ENCODE measurements around the gene TMEM178B. TPM values are rescaled to one million over a fixed set of nuclear protein-coding genes. Genes with fewer than 3 reads are reported as not detected.
"Not testable (repeated sequence)": the region's sequence is repeated elsewhere in the genome, so short reads cannot be mapped to it uniquely, and the experiment has no call there.

TMEM178B gene
- polyA plus RNA-seq, 1 experiment: 0.01 TPM

DNA sequence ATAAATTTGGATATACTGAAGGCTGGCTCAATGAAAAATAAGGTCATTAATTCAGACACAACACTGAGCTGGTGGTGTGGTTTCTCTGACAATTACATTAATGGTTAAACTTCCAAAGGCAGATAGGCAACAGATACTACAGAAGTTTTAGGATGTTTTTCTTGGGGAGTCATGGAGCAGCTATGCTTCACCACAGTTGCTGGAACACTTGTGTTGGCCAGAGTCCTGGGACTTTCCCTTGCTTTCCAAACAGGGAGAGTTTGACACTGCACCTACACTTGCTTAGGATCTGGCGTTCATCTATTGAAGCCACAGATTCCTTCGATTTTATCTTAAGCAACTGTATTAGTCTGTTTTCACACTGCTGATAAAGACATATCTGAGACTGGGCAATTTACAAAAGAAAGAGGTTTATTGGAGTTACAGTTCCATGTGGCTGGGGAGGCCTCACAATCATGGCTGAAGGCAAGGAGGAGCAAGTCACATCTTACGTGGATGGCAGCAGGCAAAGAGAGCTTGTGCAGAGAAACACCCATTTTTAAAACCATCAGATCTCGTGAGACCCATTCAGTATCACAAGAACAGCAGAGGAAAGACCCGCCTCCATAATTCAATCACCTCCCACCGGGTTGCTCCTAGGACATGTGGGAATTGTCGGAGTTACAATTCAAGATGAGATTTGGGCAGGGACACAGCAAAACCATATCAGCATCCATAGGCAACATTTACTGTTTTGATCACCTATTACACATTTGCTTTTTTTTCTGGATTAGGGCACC, 27.8 kb upstream of the TMEM178B start:
- DNase-seq (ENCODE audit: low read depth, low spot score): no peak
- no peaks in the 10 kb centered on the region for H3K27me3 ChIP-seq (ENCODE audit: control insufficient read depth, insufficient read depth, low read length)
- TF ChIP-seq, protein P1, sequence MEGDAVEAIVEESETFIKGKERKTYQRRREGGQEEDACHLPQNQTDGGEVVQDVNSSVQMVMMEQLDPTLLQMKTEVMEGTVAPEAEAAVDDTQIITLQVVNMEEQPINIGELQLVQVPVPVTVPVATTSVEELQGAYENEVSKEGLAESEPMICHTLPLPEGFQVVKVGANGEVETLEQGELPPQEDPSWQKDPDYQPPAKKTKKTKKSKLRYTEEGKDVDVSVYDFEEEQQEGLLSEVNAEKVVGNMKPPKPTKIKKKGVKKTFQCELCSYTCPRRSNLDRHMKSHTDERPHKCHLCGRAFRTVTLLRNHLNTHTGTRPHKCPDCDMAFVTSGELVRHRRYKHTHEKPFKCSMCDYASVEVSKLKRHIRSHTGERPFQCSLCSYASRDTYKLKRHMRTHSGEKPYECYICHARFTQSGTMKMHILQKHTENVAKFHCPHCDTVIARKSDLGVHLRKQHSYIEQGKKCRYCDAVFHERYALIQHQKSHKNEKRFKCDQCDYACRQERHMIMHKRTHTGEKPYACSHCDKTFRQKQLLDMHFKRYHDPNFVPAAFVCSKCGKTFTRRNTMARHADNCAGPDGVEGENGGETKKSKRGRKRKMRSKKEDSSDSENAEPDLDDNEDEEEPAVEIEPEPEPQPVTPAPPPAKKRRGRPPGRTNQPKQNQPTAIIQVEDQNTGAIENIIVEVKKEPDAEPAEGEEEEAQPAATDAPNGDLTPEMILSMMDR (IDR thresholded peaks at IDR 0.05; ENCODE audit: low read depth, low read length): no peak
- no peak overlapping the region for H3K27ac ChIP-seq (ENCODE audit: low read depth, low read length)
- H3K4me3 ChIP-seq (ENCODE audit: low read depth, low read length): no peak overlapping the region
- H3K9me3 ChIP-seq (ENCODE audit: control insufficient read depth, insufficient read depth, low read length): no peaks in the 10 kb centered on the region
- CTCF ChIA-PET: interaction anchor here (1.7 kb wide), 1 partner anchor 488 kb away, joined by 4 read pairs; no protein-coding TSS in a partner anchor
- POLR2A ChIA-PET: no interaction called here

DNA sequence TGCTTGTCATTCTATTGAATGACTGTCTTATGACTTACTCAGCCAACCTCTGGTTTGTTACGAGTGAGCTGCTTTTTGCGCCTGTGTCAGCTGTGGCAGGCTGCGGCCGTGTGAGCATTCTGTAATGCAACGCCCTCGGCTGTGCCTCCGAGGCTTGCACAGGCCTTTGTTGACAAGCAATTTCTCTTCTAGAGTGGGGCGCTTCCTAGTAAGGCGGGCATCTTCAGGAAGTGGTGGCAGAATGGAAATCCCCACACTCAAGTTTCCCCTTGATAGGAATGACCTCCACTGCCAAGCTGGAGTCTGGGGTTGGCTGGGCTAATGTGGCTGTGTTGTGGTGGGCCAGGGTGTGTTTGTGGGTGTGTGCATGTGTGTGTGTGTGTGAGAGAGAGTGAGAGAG, 20.2 kb upstream of the TMEM178B start:
- TF ChIP-seq, protein P1 (IDR thresholded peaks at IDR 0.05; ENCODE audit: low read depth, low read length): no peak
- ChIA-PET CTCF (no interaction called here), POLR2A (no interaction called here)
- no peaks in the 10 kb centered on the region for H3K9me3 ChIP-seq (ENCODE audit: control insufficient read depth, insufficient read depth, low read length)
- DNase-seq (ENCODE audit: low read depth, low spot score): no peak
- no peaks in the 10 kb centered on the region for H3K27me3 ChIP-seq (ENCODE audit: control insufficient read depth, insufficient read depth, low read length)
- no peak overlapping the region for H3K27ac ChIP-seq (ENCODE audit: low read depth, low read length)
- H3K4me3 ChIP-seq (ENCODE audit: low read depth, low read length): no peak overlapping the region

DNA sequence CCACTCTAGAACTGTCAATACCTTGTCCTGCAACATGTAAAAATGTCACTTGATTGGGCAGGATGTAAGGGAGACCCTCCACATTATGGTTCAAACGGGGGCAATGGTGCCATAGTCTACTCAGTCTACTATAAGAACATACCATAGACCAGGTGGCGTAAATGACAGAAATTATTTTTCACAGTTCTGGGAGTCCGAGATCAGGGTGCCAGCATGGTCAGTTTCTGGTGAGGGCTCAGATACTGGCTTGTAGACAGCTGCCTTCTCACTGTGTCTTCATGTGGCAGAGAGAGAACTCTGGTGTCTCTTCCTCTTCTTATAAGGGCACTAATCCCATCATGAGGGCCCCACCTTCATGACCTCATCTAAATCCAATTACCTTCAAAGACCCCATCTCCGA, 18.7 kb upstream of the TMEM178B start:
- Histone ChIP-seq H3K27me3 (ENCODE audit: control insufficient read depth, insufficient read depth, low read length) (no peaks in the 10 kb centered on the region), H3K9me3 (ENCODE audit: control insufficient read depth, insufficient read depth, low read length) (no peaks in the 10 kb centered on the region), H3K4me3 (ENCODE audit: low read depth, low read length) (no peak overlapping the region), H3K27ac (ENCODE audit: low read depth, low read length) (no peak overlapping the region)
- CTCF ChIA-PET: no interaction called here
- POLR2A ChIA-PET: no interaction called here
- TF ChIP-seq, protein P1 (IDR thresholded peaks at IDR 0.05; ENCODE audit: low read depth, low read length): no peak
- no peak for DNase-seq (ENCODE audit: low read depth, low spot score)

DNA sequence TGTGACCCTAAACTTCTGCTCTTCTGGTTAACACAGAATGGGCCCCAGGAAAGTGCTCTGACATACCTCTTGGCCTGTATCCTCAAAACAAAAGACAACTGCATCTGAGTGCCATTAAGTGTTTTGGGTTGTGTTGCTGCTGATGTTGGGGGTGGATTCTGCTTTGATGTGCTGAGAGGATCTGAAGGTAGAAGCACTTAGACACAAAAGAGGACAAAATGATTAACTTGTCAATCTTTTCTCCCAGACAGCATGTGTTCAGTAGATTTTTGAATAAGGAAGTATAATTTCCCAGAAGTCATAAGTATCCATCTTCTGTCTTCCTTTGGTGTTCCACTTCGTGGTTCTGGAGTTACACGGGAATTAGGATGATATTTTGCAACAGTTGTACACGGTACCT, 16.1 kb upstream of the TMEM178B start:
- Histone ChIP-seq H3K9me3 (ENCODE audit: control insufficient read depth, insufficient read depth, low read length) (no peaks in the 10 kb centered on the region), H3K27me3 (ENCODE audit: control insufficient read depth, insufficient read depth, low read length) (no peaks in the 10 kb centered on the region), H3K4me3 (ENCODE audit: low read depth, low read length) (no peak overlapping the region), H3K27ac (ENCODE audit: low read depth, low read length) (no peak overlapping the region)
- ChIA-PET CTCF (no interaction called here), POLR2A (no interaction called here)
- DNase-seq (ENCODE audit: low read depth, low spot score): no peak
- TF ChIP-seq, protein P1 (IDR thresholded peaks at IDR 0.05; ENCODE audit: low read depth, low read length): no peak

DNA sequence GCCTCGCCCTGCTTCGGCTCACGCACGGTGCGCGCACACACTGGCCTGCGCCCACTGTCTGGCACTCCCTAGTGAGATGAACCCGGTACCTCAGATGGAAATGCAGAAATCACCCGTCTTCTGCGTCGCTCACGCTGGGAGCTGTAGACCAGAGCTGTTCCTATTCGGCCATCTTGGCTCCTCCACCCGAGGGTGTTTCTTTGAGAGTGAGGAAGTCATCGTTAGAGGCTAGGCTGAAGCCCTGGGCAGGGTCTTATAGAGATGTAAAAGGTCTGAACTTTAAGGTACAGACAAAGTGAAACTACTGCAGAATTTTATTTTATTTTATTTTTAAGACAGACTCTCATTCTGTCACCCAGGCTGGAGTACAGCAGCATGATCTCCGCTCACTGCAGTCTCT, 6.0 kb upstream of the TMEM178B start:
- CTCF ChIA-PET; DNase-seq (ENCODE audit: low read depth, low spot score); H3K4me3 ChIP-seq (ENCODE audit: low read depth, low read length); H3K9me3 ChIP-seq (ENCODE audit: control insufficient read depth, insufficient read depth, low read length); H3K27ac ChIP-seq (ENCODE audit: low read depth, low read length); POLR2A ChIA-PET: not testable (repeated sequence)
- peaks cover 28% of the 10 kb centered on the region for H3K27me3 ChIP-seq (ENCODE audit: control insufficient read depth, insufficient read depth, low read length)
